GM23338 (cell line): ENCODE measurements around the gene EYA4. TPM values are rescaled to one million over a fixed set of nuclear protein-coding genes. Genes with fewer than 3 reads are reported as not detected.

Experiments used
- ATAC-seq: fragments of 200-7000 bp; cut with Tn5 transposase; 3 replicates; pipeline ENCODE4 v1.9.1; 2020
- DNase-seq: peaks from one replicate; pipeline ENCODE4 v3.0.0-alpha.2; 2015; ENCODE audit warnings: low spot score
- H2AFZ ChIP-seq: fragments of 200-600 bp; sonication (generic); 2 replicates; pipeline ENCODE4 v1.8.0; 2016; ENCODE audit warnings: antibody characterized with exemption, mild to moderate bottlenecking, moderate library complexity
- H3F3A ChIP-seq: fragments of 200-600 bp; sonication (generic); replicated peaks from 2 replicates; pipeline ENCODE4 v1.8.0; 2017; ENCODE audit warnings: antibody characterized with exemption, mixed run types, low read depth
- H3K27ac ChIP-seq: fragments of 200-600 bp; sonication (generic); 2 replicates; pipeline ENCODE4 v1.6.1; 2016; ENCODE audit warnings: low read depth
- H3K27me3 ChIP-seq: fragments of 200-600 bp; sonication (generic); 2 replicates; pipeline ENCODE4 v1.8.0; 2016; ENCODE audit warnings: mild to moderate bottlenecking, mixed run types, moderate library complexity; ENCODE audit not compliant: insufficient read depth
- H3K36me3 ChIP-seq: fragments of 200-600 bp; sonication (generic); 2 replicates; pipeline ENCODE4 v1.8.0; 2016; ENCODE audit warnings: mild to moderate bottlenecking; ENCODE audit not compliant: insufficient read depth
- H3K4me1 ChIP-seq: fragments of 200-600 bp; sonication (generic); 2 replicates; pipeline ENCODE4 v1.8.0; 2016; ENCODE audit warnings: mild to moderate bottlenecking, moderate library complexity; ENCODE audit not compliant: insufficient read depth
- H3K4me2 ChIP-seq: fragments of 200-600 bp; sonication (generic); 2 replicates; pipeline ENCODE4 v1.7.1; 2017; ENCODE audit warnings: mixed run types
- H3K4me3 ChIP-seq: fragments of 200-600 bp; sonication (generic); 2 replicates; pipeline ENCODE4 v1.6.1; 2016; ENCODE audit warnings: mixed run types
- H3K79me2 ChIP-seq: fragments of 200-600 bp; sonication (generic); replicated peaks from 2 replicates; pipeline ENCODE4 v1.8.0; 2017; ENCODE audit warnings: mild to moderate bottlenecking; ENCODE audit not compliant: insufficient read depth
- H3K9me2 ChIP-seq: fragments of 200-600 bp; sonication (generic); 2 replicates; pipeline ENCODE4 v1.8.0; 2017; ENCODE audit not compliant: insufficient read depth
- H4K20me1 ChIP-seq: fragments of 200-600 bp; sonication (generic); replicated peaks from 2 replicates; pipeline ENCODE4 v1.8.0; 2017; ENCODE audit warnings: mild to moderate bottlenecking; ENCODE audit not compliant: insufficient read depth
- H3K27ac Mint-ChIP-seq: 2 replicates; pipeline ENCODE4 v1.8.0; 2020; ENCODE audit warnings: inconsistent platforms, mild to moderate bottlenecking, moderate library complexity, mixed read lengths
- H3K27me3 Mint-ChIP-seq: 3 replicates; pipeline ENCODE4 v1.8.0; 2022; ENCODE audit warnings: low read depth, mild to moderate bottlenecking, moderate library complexity, mixed read lengths, inconsistent platforms; ENCODE audit not compliant: insufficient read depth, poor library complexity
- H3K36me3 Mint-ChIP-seq: 3 replicates; pipeline ENCODE4 v1.8.0; 2021; ENCODE audit warnings: low read depth, mild to moderate bottlenecking, inconsistent platforms, moderate library complexity, mixed read lengths
- H3K4me1 Mint-ChIP-seq: 3 replicates; pipeline ENCODE4 v1.8.0; 2020; ENCODE audit warnings: mild to moderate bottlenecking, inconsistent platforms, mixed read lengths
- H3K4me3 Mint-ChIP-seq: 3 replicates; pipeline ENCODE4 v1.8.0; 2021; ENCODE audit warnings: moderate library complexity, mild to moderate bottlenecking, inconsistent platforms, mixed read lengths
- H3K9me3 Mint-ChIP-seq: 3 replicates; pipeline ENCODE4 v1.8.0; 2020; ENCODE audit warnings: moderate library complexity, mild to moderate bottlenecking, inconsistent platforms, mixed read lengths
- CREB1 ChIP-seq: fragments of 250-450 bp; sonication (Bioruptor Pico); IDR thresholded peaks from 2 replicates; pipeline ENCODE4 v1.5.0; 2020; ENCODE audit warnings: low read depth, mild to moderate bottlenecking, moderate library complexity
- CTCF ChIP-seq, 2 experiments: fragments of 200-600 bp in 1 of 2; sonication (generic) in 1 of 2; conservative IDR thresholded peaks; 2 replicates each; pipeline versions ENCODE4 v1.5.1 to v1.6.1; 2016 to 2017; ENCODE audit warnings: antibody characterized with exemption in 2 of 2, low read depth in 2 of 2, mild to moderate bottlenecking in 2 of 2, moderate library complexity in 1 of 2
- EZH2 ChIP-seq: fragments of 200-600 bp; sonication (generic); IDR thresholded peaks from one replicate; pipeline ENCODE4 v1.8.0; 2017; ENCODE audit warnings: antibody characterized with exemption, mild to moderate bottlenecking, low read depth; ENCODE audit not compliant: unreplicated experiment
- EZH2phosphoT487 ChIP-seq: fragments of 200-600 bp; sonication (generic); IDR thresholded peaks from one replicate; pipeline ENCODE4 v1.8.1; 2018; ENCODE audit warnings: antibody characterized with exemption; ENCODE audit not compliant: unreplicated experiment
- NANOG ChIP-seq: IDR thresholded peaks from 2 replicates; pipeline ENCODE4 v1.6.1; 2016; ENCODE audit warnings: antibody characterized with exemption, borderline replicate concordance
- POLR2AphosphoS5 ChIP-seq: IDR thresholded peaks from 2 replicates; pipeline ENCODE4 v1.6.1; 2016; ENCODE audit warnings: antibody characterized with exemption, low read depth
- ZNF114 ChIP-seq: fragments of 250-450 bp; sonication (Bioruptor Pico); IDR thresholded peaks from 2 replicates; pipeline ENCODE4 v1.5.0; 2020; ENCODE audit warnings: mild to moderate bottlenecking, moderate library complexity
- ZNF331 ChIP-seq: fragments of 250-450 bp; sonication (Bioruptor Pico); IDR thresholded peaks from 2 replicates; pipeline ENCODE4 v1.5.0; 2020; ENCODE audit warnings: low read depth, mild to moderate bottlenecking, moderate library complexity
- polyA plus RNA-seq: library from polyadenylated mRNA; unstranded; fragments of >200 nt; fragmentation: Nextera tagmentation; extraction: Ambion mirVana; gene quantifications from 2 replicates; pipeline ENCODE4 v1.2.1, GENCODE V29; 2016
- total RNA-seq: library from RNA; depleted of rRNA; stranded (reverse); fragments of >200 nt; shearing (Covaris generic); gene quantifications from 2 replicates; pipeline ENCODE4 v1.2.3, GENCODE V29; 2014
- TF ChIP-seq, protein P1 (sequence below): IDR thresholded peaks from 2 replicates; pipeline ENCODE4 v1.6.1; 2016; ENCODE audit warnings: antibody characterized with exemption

The EYA4 gene
- total and polyA plus RNA-seq, 2 experiments from 2014 or later = 0.05 to 0.21 TPM

- H3K4me1 Mint-ChIP-seq = peaks cover 11% of the 10 kb centered on the region
- H3K4me3 Mint-ChIP-seq = no peak overlapping the region
- Histone ChIP-seq H3K27ac (no peak overlapping the region), H4K20me1 (no peaks in the 10 kb centered on the region), H3K4me3 (no peak overlapping the region), H3F3A (no peaks in the 10 kb centered on the region), H3K9me2 (no peaks in the 10 kb centered on the region), H3K79me2 (no peaks in the 10 kb centered on the region), H2AFZ (no peak overlapping the region), H3K4me2 (no peak overlapping the region), H3K27me3 (no peaks in the 10 kb centered on the region), H3K4me1 (peaks cover 3% of the 10 kb centered on the region; the same call in 1 of the 2 replicates), H3K36me3 (no peaks in the 10 kb centered on the region)
- no peaks in the 10 kb centered on the region for H3K36me3 Mint-ChIP-seq
- H3K27me3 Mint-ChIP-seq = no peaks in the 10 kb centered on the region
- ATAC-seq (no peak), DNase-seq (no peak)
- no peaks in the 10 kb centered on the region for H3K9me3 Mint-ChIP-seq
- no peak for TF ChIP-seq POLR2AphosphoS5
- TF ChIP-seq ZNF331 = no peak
- TF ChIP-seq ZNF114 (CRISPR knock-in tag) = no peak
- TF ChIP-seq, protein P1, sequence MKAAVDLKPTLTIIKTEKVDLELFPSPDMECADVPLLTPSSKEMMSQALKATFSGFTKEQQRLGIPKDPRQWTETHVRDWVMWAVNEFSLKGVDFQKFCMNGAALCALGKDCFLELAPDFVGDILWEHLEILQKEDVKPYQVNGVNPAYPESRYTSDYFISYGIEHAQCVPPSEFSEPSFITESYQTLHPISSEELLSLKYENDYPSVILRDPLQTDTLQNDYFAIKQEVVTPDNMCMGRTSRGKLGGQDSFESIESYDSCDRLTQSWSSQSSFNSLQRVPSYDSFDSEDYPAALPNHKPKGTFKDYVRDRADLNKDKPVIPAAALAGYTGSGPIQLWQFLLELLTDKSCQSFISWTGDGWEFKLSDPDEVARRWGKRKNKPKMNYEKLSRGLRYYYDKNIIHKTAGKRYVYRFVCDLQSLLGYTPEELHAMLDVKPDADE = no peak
- TF ChIP-seq EZH2 = no peak
- no peak overlapping the region for H3K27ac Mint-ChIP-seq
Measured at GRCh38 chr6:133468591-133468990, 227.4 kb downstream of the EYA4 start.

GRCh38 chr6:133474516-133474915 lies 233.4 kb downstream of the EYA4 start:
- no peak overlapping the region for H2AFZ ChIP-seq
- Mint-ChIP-seq H3K4me3 (no peak overlapping the region), H3K27me3 (no peaks in the 10 kb centered on the region), H3K36me3 (no peaks in the 10 kb centered on the region), H3K27ac (no peak overlapping the region), H3K9me3 (no peaks in the 10 kb centered on the region), H3K4me1 (no peaks in the 10 kb centered on the region)
- no peaks in the 10 kb centered on the region for H3K36me3 ChIP-seq
- DNase-seq (no peak), ATAC-seq (no peak)
- H3K79me2 ChIP-seq = no peaks in the 10 kb centered on the region
- H3K4me3 ChIP-seq = no peak overlapping the region
- TF ChIP-seq NANOG (no peak), EZH2 (no peak), POLR2AphosphoS5 (no peak), ZNF331 (no peak), CREB1 (no peak), CTCF (conservative IDR thresholded peaks at IDR 0.05; ENCODE audit: low read depth in 2 of 2) (no peak), EZH2phosphoT487 (no peak)
- TF ChIP-seq, protein P1 = no peak
- H3K4me1 ChIP-seq = no peaks in the 10 kb centered on the region
- no peaks in the 10 kb centered on the region for H3K27me3 ChIP-seq
- no peaks in the 10 kb centered on the region for H4K20me1 ChIP-seq
- no peaks in the 10 kb centered on the region for H3K9me2 ChIP-seq
- no peak overlapping the region for H3K27ac ChIP-seq
- H3F3A ChIP-seq = no peaks in the 10 kb centered on the region
- H3K4me2 ChIP-seq = no peak overlapping the region
